CD1c-positive myeloid dendritic cell (primary cell): ENCODE measurements around the gene CHN2.
A peak's percentile ranks its signal among the peaks of the same experiment; 100 is the strongest.

ENCODE experiments used
- DNase-seq: peaks from one replicate; pipeline ENCODE4 v3.0.0-alpha.2; 2016; ENCODE audit errors: extremely low spot score

The CHN2 gene

DNA sequence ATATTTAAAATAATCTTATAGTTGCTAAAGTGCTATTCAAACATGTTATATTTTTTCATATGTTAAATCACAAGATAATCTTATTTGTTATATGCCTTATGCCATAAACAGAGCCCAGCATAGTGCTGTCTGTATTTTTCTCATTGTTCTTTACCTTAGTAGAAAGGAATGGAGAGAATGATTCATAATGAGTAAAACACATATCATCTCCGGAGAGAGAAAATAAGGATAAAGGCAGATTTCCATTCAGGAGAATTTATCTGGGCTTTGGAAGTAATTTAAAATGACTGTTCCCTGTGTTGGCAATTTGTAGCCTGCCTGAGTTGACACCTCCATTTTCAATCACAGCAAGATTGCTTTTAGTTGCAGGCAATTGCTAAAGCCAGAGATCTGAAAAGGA is 30.2 kb downstream of the CHN2 start:
- DNase-seq: no peak

DNA sequence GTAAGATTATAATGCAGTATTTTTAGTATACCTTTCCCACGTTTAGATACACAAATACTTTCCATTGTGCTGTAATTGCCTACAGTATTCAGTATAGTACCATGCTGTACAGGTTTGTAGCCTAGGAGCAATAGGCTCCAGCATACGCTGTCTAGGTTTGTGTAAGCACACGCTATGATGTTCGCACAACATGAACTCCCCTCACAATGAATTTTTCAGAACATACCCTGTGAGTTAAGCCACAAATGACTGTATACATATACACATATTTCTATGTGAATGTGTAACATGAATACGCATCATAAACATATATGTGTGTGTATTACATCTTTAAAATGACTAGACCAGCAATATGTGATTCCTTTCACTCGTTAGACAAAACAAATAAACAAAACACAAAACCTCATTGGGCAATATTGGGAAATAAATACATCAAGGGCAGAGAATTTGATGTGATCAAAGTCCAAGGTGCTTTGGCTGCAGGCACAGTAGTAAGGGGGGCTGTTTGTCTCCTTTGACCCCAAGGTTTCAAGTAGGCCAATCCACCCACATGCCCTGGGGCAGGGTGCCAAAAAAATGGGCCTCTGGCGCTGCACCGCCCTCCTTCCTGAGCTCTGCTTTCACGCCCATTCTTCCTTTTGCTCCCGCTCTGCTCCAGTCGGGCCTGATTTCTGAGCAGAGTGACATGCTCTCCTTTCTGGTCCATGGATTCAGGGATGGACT is 33.9 kb downstream of the CHN2 start:
- DNase-seq: no peak

DNA sequence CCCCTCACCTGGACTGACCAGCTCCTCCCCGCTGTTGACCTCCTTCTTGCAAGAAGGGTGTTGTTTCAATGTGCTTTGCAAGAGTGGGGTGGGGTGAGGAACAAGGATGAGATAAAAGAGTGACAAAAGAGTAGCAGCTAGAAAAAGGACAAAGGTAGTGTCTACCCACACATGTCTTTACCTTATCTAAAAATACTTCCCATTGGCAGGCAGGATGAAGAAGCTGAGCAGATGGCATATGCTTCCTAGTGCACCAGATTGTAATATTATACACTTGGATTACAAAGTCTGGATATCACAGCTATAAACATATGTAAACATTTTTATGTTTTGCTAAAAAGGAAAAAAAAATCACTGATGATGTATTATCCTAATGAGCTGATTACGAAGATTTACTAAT is 34.5 kb downstream of the CHN2 start:
- DNase-seq: no peak

DNA sequence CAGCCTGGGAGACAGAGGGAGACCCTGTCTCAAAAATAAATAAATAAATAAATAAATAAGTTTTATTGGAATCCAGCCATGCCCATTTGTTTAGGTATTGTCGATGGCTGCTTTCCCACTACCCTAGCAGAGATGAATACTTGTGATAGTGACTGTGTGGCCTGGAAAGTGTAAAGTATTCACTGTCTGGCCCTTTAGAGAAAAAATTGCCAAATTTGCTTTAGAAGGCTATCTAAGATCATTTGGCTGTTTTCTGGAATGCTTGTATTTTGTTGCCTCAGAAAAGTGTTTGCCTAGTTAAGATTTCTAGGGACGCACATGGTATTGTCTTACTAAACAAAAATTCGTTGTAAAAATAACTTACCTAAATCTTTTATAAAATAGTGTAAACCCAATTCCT is 35.4 kb downstream of the CHN2 start:
- DNase-seq: no peak

DNA sequence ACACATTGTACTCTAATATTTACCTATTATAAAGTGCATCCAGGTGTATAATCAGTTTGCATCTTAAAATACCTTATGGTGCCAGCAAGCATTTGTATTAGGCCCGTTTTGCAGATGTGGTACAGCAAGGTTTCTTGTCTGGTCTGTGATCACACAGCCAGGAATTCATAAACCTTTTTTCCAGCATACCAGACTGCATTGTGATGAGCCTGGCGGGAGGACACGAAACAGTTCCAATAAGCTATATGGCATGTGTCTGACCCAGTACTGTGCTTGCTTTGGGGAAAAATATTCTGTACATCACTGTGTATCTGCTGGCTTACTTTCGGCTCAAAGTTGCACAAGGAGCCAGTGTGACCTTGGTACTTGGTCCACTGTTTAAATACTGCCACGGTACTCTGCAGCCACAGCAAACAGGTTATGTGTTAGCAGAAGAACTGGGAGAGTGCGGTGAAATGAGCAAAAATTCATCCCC is 36.3 kb downstream of the CHN2 start:
- DNase-seq: no peak

GRCh38 chr7:29231671-29232232 is 37.2 kb downstream of the CHN2 start:
- no peak for DNase-seq

- no peak for DNase-seq
Measured at GRCh38 chr7:29234438-29234837, 39.9 kb downstream of the CHN2 start.

DNA sequence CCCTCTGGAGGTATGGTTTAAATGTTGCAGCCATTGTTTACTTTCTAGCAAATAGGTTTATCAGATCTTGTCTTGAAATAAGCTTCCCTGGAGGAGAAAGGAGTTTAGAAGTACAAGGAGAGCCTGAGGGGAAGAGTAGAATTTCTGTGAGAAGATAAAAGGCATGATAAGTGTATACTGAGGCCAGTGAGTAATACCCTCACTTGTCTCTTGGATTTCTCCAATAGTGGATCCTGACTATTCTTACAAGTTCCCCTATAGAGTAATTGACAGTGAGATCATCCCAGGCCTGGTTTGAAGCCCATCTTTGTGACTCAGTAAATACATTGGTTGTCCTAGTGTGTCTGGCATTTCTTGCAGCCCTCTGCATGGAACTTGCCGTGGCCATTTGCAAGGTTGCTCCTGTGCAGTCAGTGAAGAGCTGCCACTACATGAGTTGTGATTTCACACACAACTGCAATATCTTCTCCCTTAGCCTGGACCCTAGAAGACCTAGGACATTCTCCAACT is 41.6 kb downstream of the CHN2 start:
- DNase-seq: no peak

DNA sequence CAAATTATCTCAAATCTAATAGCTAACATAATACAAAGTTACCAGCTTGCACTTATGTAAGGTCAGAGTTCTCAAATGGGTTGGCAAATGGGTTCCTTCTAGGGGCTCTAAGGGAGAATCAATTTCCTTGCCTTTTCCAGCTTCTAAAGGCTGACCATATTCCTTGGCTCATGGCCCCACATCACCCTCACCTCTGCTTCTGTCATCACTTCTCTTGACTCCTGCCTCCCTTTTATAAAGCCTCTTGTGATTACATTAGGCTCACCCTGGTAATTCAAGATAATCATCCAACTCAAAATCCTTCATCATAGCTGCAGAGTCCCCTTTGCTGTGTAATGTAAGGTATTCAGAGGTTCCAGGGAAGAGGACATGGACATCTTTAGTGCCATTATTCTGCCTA is 42.1 kb downstream of the CHN2 start:
- no peak for DNase-seq

DNA sequence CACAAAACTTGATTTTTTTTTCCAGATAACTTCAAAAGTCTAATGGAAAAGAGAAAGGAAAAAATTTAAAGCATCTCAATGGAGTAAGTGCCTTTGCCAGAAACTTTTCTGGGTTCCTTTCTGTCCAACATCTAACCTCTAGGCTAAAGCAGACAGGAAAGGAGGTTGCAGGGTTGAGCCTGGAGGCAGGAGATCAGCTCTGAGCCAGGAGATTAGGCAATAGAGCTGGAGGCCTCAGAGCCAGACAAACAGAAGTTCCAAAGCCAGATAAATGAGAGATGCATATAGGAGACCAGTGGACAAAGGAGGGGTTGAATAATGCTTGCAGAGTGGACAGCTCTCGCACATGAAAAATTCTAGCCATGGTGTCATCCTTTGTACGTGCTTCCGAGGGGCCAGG is 42.9 kb downstream of the CHN2 start:
- no peak for DNase-seq

- peak; percentile 20 for DNase-seq
Measured at GRCh38 chr7:29239638-29240037, 45.1 kb downstream of the CHN2 start.

DNA sequence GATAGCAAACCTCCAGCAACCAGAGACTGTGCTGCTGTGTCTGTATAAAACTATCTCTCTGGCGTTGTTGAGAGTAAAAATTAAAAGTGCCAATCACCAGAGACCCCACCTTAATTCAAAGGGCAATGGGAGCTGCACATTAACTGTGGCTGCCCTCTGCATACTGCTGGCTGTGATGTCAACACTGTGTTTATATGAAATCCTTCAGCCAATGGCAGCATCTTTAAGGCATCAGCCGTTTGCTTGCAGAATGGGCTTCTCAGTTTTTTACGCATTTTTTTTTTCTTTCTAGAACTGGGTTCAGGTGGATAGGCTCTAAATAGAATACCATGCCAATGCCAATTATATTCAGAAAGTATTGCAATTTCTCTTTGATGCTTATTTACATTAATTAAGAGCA is 47.7 kb downstream of the CHN2 start:
- no peak for DNase-seq

DNA sequence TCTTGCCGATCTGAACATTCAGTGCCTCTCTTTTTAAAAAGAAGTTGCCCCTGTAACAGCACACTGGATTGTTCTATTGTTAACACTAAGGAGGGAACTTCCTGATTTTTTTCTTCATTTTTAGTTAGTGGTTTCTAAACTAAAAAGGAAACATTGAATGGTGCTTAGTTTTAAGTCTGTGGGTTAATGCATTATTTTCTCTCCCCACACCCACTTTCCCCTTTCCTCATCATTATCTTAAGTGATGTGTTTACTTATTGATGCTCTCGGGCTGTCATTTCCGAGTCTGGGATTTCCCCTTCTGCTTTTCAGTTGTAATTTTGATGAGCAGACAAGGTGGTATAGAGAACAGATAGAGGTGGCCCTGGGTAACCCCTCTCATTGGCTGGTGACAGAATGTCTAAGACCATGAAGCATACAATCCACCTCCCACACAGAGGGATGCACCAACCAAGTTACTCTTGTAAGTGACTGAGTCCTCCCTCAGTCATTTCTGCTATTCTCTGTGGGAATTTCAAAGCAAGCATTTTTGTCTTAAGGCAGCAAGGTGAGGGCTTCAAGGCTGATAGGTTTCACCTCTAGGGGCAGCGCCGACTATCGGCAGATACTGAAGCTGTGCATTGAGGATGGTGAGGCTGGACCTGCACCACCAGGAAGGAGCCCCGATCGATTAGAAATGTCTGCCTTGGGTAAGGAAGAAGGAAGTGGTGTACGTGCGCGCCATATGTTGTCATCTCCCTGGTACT is 49.5 kb downstream of the CHN2 start:
- DNase-seq: peak; percentile 59

- DNase-seq: peak; percentile 39
Measured at GRCh38 chr7:29247224-29247962, 52.8 kb downstream of the CHN2 start.

- no peak for DNase-seq
Measured at GRCh38 chr7:29247963-29248236, 53.3 kb downstream of the CHN2 start.

DNA sequence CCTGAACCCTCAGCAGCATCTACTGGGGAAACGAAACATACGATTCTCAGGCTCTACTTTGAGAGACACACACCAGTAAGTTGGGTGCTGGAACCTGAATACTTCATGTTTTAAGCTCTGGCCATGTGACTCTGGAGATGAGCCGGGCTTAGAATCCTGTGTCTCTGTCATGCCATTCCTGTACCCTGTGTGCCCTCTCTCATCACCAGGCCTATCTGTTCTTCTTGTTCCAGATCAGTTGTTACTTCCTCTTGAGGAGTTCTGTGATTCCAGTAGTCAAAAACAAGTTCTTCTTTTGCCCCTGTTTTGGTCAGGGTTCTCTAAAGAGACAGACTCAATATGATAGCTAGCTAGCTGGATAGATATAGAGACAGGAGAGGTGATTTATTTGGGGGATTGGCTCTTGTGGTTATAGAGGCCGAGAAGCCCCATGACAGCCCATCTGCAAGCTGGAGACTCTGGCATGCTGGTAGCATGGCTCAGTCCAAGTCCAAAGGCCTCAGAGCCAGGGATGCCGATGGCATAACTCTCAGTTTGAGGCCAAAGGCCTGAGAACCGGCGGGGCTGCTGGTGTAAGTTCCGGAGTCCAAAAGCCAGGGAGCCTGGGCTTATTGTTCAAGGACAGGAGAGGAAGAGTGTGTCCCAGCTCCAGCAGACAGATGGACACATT is 54.3 kb downstream of the CHN2 start:
- DNase-seq: peak; percentile 70

GRCh38 chr7:29249383-29249750 is 54.8 kb downstream of the CHN2 start:
- no peak for DNase-seq

- no peak for DNase-seq
Measured at GRCh38 chr7:29249860-29250259, 55.3 kb downstream of the CHN2 start.

DNA sequence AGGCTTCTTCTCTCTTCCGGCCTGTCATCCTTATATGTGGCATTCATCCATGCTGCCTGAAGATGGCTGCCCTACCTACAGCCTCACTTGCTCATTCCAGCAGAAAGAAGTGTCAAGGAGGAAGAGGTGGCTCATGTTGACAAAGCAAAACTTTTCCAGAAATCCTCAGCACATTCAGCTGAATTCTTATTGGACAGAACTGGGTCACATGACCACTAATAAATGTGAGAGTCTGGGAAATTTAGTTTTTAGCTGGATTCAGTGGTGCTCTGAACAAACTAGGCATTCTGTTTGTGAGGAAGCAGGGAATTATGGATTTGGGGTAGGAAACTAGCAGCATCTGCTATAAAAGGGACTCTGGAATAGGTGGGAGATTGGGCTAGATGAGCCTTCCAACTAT is 58.6 kb downstream of the CHN2 start:
- no peak for DNase-seq

GRCh38 chr7:29254591-29254990 is 60.0 kb downstream of the CHN2 start:
- no peak for DNase-seq

DNA sequence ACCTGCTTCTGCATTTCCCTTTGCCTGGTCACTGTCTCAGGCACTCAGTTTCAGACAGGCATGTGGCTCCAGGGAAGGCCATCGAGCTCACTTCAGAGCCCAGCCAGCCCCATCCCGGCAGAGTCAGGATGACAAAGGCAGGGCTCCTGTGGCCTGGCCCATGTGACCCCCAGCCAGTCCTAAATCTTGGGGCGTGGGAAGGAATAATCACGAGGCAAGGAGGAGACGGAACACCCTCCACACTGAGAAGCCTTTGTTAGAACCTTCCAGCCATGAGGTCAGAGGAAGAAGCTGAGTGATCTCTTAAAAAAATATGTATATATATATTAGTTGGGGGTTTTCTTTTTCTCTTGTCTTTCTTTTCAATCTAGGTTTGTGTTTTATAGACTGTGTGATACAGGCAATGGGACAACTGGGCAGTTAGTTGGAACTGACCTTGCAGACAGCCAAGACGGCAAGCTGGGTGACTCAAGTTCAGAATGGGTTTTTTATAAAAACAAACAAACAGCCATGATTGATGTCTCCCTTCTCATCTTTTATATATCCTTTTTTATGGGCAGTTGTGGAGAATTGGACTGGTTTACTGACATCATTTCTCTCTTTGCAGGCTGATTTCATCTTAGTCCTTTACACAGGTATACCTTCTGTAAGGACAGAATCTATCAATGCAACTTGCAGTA is 60.8 kb downstream of the CHN2 start:
- DNase-seq: no peak
